Activated B cell treated with CpG ODN at 0.5 μM for 24 hours (primary cell): ENCODE measurements around the gene ZBTB4. TPM values are rescaled to one million over a fixed set of nuclear protein-coding genes. Genes with fewer than 3 reads are reported as not detected.
"Not testable (repeated sequence)": the region's sequence is repeated elsewhere in the genome, so short reads cannot be mapped to it uniquely, and the experiment has no call there.

Experiments used
- ATAC-seq: fragments of 200-7000 bp; cut with Tn5 transposase; one replicate; pipeline ENCODE4 v1.10.0; 2021; ENCODE audit warnings: low read depth, mild to moderate bottlenecking, moderate library complexity
- CTCF ChIA-PET: fragments of 350-600 bp; sonication (Branson Sonifier 250); formaldehyde crosslinking; loops from one replicate; lab custom pipeline; 2021; ENCODE audit warnings: antibody characterized with exemption; lab: Charles Lee
- POLR2A ChIA-PET: fragments of 350-600 bp; sonication (Branson Sonifier 250); formaldehyde crosslinking; loops from one replicate; lab custom pipeline; 2021; ENCODE audit warnings: antibody characterized with exemption; lab: Charles Lee
- DNase-seq: peaks from one replicate; pipeline ENCODE4 v3.0.0; 2022
- H3K27ac Mint-ChIP-seq: one replicate; pipeline ENCODE4 v1.8.0; 2020; ENCODE audit warnings: mixed read lengths
- H3K27me3 Mint-ChIP-seq: one replicate; pipeline ENCODE4 v1.8.0; 2021; ENCODE audit warnings: mixed read lengths
- H3K36me3 Mint-ChIP-seq: one replicate; pipeline ENCODE4 v1.8.0; 2021; ENCODE audit warnings: low read depth, mixed read lengths
- H3K4me1 Mint-ChIP-seq: one replicate; pipeline ENCODE4 v1.8.0; 2021; ENCODE audit warnings: mixed read lengths
- H3K4me3 Mint-ChIP-seq: one replicate; pipeline ENCODE4 v1.8.0; 2020; ENCODE audit warnings: mild to moderate bottlenecking, mixed read lengths
- H3K9me3 Mint-ChIP-seq: one replicate; pipeline ENCODE4 v1.8.0; 2020; ENCODE audit warnings: mixed read lengths
- intact Hi-C: fragments of 100-400 bp; cut with micrococcal nuclease; formaldehyde crosslinking; loops from one replicate; pipeline ENCODE4 v1.15.1; 2024
- total RNA-seq: library from RNA; stranded (reverse); gene quantifications from 2 replicates; pipeline ENCODE4 v1.2.3, GENCODE V29; 2022
- TF ChIP-seq, protein P1 (sequence below): fragments of 200-600 bp; IDR thresholded peaks from one replicate; pipeline ENCODE4 v1.8.0; 2022; ENCODE audit warnings: antibody characterized with exemption, mild to moderate bottlenecking

The ZBTB4 gene
- total RNA-seq, 1 donor from 2014 or later, result 30.5 TPM

DNA sequence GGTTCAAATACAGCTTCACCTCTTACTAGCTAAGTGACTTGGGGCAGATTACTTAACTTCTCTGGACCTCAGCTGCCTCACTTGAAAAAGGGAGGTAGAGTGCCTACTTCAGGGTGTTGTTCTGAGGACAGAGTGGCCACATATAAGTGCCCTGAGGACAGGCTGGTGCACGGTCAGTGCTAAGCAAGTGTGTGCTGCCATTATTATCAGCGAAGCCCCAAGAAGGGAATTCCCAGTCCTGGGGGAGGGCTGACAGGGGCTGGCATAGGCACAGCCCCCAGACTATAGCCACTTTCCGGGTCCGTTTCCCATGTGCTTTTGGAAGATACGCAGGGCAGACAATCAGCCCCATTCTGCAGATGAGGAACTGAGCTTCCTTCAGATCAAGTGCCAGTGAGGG lies 2.5 kb downstream of the ZBTB4 start:
- DNase-seq (no peak), ATAC-seq (no peak)
- TF ChIP-seq, protein P1, sequence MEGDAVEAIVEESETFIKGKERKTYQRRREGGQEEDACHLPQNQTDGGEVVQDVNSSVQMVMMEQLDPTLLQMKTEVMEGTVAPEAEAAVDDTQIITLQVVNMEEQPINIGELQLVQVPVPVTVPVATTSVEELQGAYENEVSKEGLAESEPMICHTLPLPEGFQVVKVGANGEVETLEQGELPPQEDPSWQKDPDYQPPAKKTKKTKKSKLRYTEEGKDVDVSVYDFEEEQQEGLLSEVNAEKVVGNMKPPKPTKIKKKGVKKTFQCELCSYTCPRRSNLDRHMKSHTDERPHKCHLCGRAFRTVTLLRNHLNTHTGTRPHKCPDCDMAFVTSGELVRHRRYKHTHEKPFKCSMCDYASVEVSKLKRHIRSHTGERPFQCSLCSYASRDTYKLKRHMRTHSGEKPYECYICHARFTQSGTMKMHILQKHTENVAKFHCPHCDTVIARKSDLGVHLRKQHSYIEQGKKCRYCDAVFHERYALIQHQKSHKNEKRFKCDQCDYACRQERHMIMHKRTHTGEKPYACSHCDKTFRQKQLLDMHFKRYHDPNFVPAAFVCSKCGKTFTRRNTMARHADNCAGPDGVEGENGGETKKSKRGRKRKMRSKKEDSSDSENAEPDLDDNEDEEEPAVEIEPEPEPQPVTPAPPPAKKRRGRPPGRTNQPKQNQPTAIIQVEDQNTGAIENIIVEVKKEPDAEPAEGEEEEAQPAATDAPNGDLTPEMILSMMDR, result no peak
- Mint-ChIP-seq H3K27me3 (no peaks in the 10 kb centered on the region), H3K27ac (peak overlapping the region; percentile 79), H3K4me1 (peaks cover 61% of the 10 kb centered on the region), H3K36me3 (peaks cover 4% of the 10 kb centered on the region), H3K4me3 (peak overlapping the region; percentile 24), H3K9me3 (no peaks in the 10 kb centered on the region)
- ChIA-PET CTCF (interaction anchor here (2.0 kb wide), 1 partner anchor 40 kb away, joined by 6 read pairs; no protein-coding TSS in a partner anchor), POLR2A (interaction anchor here (1.5 to 5.6 kb wide), 5 partner anchors 8 to 107 kb away, joined by 3 to 45 read pairs (median 6); partner anchors contain the start of genes MPDU1, POLR2A and TMEM102)
- intact Hi-C loops, result no loop called here

DNA sequence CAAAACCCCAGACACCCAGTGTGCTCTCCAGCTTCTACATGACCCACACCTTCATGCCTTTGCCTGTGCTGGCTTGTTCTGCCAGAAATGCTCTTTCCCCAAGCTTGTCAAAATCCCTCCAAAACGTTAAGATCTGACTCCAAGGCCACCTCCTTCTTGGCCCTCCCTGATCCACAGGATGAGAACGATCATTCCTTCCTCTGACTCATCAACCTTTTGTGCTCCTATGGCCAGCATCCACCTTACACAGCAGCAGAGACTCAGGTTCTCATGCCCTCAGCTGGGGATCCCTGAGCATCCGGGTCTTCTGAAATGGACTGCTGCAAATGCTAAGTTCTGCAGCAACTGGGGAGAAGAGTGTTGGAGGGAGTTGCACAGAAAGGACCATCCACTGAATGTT lies 2.9 kb downstream of the ZBTB4 start:
- intact Hi-C loops, result no loop called here
- Mint-ChIP-seq H3K4me3 (peak overlapping the region; percentile 21), H3K4me1 (peaks cover 61% of the 10 kb centered on the region), H3K36me3 (peaks cover 4% of the 10 kb centered on the region), H3K27ac (peak overlapping the region; percentile 37), H3K27me3 (no peaks in the 10 kb centered on the region), H3K9me3 (no peaks in the 10 kb centered on the region)
- ChIA-PET POLR2A (interaction anchor here (1.5 to 5.6 kb wide), 6 partner anchors 9 to 107 kb away, joined by 3 to 45 read pairs (median 6); partner anchors contain the start of genes MPDU1, POLR2A and TMEM102), CTCF (interaction anchor here (1.6 to 2.0 kb wide), 2 partner anchors 40 to 152 kb away, joined by 3 to 6 read pairs; no protein-coding TSS in a partner anchor)
- ATAC-seq, result no peak
- DNase-seq, result no peak
- TF ChIP-seq, protein P1, result no peak

DNA sequence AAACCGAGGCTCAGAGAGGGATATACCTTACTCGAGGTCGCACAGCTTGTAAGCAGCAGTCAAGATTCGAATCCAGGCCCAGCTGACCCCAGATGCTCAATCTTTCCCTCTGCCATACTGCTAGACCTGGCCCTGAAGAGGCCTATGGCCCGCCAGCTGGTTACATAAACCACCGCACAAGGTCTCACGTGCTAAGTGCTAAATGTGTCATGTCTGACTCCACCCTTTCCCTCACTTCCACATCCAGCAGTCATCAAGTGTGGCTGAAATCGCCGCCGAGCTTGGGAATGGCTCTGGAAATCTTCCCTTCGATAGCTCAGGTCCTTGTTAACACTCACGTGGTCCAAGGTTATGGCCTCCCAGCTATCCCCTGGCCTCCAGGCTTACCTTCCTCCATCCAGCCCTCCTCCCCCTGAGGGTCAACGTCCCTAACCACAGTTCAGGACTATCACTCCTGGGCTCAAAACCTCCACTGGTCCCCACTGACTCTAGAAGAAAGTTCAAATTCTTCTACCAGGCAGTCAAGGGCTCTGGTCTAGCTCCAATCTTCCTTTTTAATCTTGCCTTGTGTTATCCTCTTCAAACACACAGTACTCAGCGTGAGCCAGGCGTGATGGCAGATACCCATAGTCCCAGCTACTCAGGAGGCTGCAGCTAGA lies 3.5 kb downstream of the ZBTB4 start:
- H3K9me3 Mint-ChIP-seq, result no peaks in the 10 kb centered on the region
- ATAC-seq (no peak), DNase-seq (no peak)
- intact Hi-C loops, result no loop called here
- H3K27ac Mint-ChIP-seq, result peak overlapping the region; percentile 46
- ChIA-PET POLR2A (interaction anchor here (0.5 to 5.6 kb wide), 8 partner anchors 9 to 108 kb away, joined by 3 to 45 read pairs (median 6); partner anchors contain the start of genes MPDU1, POLR2A and TMEM102), CTCF (interaction anchor here (1.6 to 2.0 kb wide), 2 partner anchors 39 to 151 kb away, joined by 3 to 6 read pairs; no protein-coding TSS in a partner anchor)
- peaks cover 62% of the 10 kb centered on the region for H3K4me1 Mint-ChIP-seq
- TF ChIP-seq, protein P1, result no peak
- no peak overlapping the region for H3K4me3 Mint-ChIP-seq
- peaks cover 4% of the 10 kb centered on the region for H3K36me3 Mint-ChIP-seq
- no peaks in the 10 kb centered on the region for H3K27me3 Mint-ChIP-seq

DNA sequence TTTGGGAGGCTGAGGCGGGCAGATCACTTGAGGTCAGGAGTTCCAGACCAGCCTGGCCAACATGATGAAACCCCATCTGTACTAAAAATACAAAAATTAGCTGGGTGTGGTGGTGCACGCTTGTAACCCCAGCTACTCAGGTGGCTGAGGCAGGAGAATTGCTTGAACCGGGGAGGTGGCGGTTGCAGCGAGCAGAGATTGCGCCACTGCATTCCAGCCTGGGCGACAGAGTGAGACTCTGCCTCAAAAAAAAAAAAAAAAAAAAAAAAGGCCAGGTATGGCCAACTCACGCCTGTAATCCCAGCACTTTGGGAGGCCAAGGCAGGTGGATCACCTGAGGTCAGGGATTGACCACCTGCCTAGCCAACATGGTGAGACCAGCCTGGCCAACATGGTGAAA lies 4.7 kb downstream of the ZBTB4 start:
- DNase-seq, H3K9me3 Mint-ChIP-seq, H3K27ac Mint-ChIP-seq, H3K36me3 Mint-ChIP-seq, intact Hi-C loops, H3K4me3 Mint-ChIP-seq, H3K27me3 Mint-ChIP-seq, ATAC-seq: not testable (repeated sequence)
- peaks cover 52% of the 10 kb centered on the region for H3K4me1 Mint-ChIP-seq
- CTCF ChIA-PET, result interaction anchor here (1.6 to 2.0 kb wide), 2 partner anchors 38 to 150 kb away, joined by 3 to 6 read pairs; no protein-coding TSS in a partner anchor
- POLR2A ChIA-PET, result interaction anchor here (0.6 to 5.6 kb wide), 3 partner anchors 10 to 1887 kb away, joined by 4 to 45 read pairs (median 28); partner anchors contain the start of gene POLR2A

DNA sequence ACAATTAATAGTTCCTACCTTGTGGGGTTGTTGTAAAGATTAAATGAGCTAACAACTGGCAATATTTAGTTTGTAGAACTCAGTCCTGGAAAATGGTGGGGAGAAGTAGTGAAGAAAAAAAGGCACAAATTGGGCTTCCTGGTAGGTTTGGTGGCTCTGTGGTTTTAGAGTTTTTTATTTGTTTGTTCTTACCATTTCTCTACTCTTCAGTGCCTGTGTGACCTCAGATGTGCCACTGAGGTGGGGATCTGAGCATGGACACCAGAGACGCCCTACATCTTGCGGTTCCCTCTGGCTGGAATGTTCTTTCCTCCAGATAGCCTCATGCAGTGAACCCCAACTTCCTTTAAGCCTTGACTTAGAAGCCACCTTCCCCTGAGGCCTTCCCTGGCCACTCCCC lies 7.7 kb downstream of the ZBTB4 start:
- H3K4me3 Mint-ChIP-seq, result no peak overlapping the region
- TF ChIP-seq, protein P1, result no peak
- H3K4me1 Mint-ChIP-seq, result peaks cover 47% of the 10 kb centered on the region
- ChIA-PET CTCF (no interaction called here), POLR2A (no interaction called here)
- H3K27me3 Mint-ChIP-seq, result no peaks in the 10 kb centered on the region
- peak overlapping the region; percentile 61 for H3K27ac Mint-ChIP-seq
- ATAC-seq (no peak), DNase-seq (no peak)
- H3K36me3 Mint-ChIP-seq, result peaks cover 10% of the 10 kb centered on the region
- H3K9me3 Mint-ChIP-seq, result no peaks in the 10 kb centered on the region
- intact Hi-C loops, result no loop called here

DNA sequence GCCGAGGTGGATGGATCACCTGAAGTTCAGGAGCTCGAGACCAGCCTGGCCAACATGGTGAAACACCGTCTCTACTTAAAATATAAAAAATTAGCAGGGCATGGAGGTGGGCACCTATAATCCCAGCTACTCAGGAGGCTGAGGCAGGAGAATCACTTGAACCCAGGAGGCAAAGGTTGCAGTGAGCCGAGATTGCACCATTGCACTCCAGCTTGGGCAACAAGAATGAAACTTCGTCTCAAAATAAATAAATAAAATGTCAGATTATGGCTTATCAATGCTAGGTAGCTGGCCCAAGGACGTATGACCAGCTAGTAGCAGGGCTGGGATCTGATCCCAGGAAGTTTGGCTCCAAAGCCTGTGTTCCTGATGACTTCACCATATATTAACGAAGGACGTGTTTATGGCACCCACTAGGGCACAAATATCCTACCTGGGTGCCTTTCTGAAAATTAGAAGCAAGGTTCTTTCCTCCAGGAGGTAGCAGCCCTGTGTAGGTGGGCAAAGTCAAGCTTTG lies 8.9 kb downstream of the ZBTB4 start:
- ChIA-PET POLR2A (interaction anchor here (0.8 kb wide), 1 partner anchor 9 kb away, joined by 3 read pairs; the partner anchor contains the start of gene ZBTB4), CTCF (interaction anchor here (1.2 kb wide), 1 partner anchor 34 kb away, joined by 4 read pairs; no protein-coding TSS in a partner anchor)
- H3K27me3 Mint-ChIP-seq, intact Hi-C loops, ATAC-seq, H3K27ac Mint-ChIP-seq, H3K9me3 Mint-ChIP-seq, H3K4me3 Mint-ChIP-seq, DNase-seq: not testable (repeated sequence)
- peaks cover 16% of the 10 kb centered on the region for H3K36me3 Mint-ChIP-seq
- H3K4me1 Mint-ChIP-seq, result peaks cover 37% of the 10 kb centered on the region

DNA sequence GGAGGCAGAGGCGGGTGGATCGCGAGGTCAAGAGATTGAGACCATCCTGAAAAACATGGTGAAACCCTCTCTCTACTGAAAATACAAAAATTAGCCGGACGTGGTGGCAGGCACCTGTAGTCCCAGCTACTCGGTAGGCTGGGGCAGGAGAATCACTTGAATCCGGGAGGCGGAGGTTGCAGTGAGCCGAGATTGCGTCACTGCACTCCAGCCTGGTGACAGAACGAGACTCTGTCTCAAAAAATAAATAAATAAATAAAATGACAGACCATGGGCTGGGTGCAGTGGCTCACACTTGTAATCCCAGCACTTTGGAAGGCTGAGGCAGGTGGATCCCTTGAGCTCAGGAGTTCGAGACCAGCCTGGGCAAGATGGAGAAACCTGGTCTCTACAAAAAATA lies 9.6 kb downstream of the ZBTB4 start:
- H3K4me3 Mint-ChIP-seq, intact Hi-C loops, H3K27ac Mint-ChIP-seq, ATAC-seq, CTCF ChIA-PET, H3K9me3 Mint-ChIP-seq, DNase-seq, H3K27me3 Mint-ChIP-seq: not testable (repeated sequence)
- Mint-ChIP-seq H3K36me3 (peaks cover 18% of the 10 kb centered on the region), H3K4me1 (peaks cover 34% of the 10 kb centered on the region)
- POLR2A ChIA-PET, result interaction anchor here (0.8 kb wide), 1 partner anchor 9 kb away, joined by 3 read pairs; the partner anchor contains the start of gene ZBTB4
